ENCODE results near the gene ZNF576.

ZNF576 gene

DNA sequence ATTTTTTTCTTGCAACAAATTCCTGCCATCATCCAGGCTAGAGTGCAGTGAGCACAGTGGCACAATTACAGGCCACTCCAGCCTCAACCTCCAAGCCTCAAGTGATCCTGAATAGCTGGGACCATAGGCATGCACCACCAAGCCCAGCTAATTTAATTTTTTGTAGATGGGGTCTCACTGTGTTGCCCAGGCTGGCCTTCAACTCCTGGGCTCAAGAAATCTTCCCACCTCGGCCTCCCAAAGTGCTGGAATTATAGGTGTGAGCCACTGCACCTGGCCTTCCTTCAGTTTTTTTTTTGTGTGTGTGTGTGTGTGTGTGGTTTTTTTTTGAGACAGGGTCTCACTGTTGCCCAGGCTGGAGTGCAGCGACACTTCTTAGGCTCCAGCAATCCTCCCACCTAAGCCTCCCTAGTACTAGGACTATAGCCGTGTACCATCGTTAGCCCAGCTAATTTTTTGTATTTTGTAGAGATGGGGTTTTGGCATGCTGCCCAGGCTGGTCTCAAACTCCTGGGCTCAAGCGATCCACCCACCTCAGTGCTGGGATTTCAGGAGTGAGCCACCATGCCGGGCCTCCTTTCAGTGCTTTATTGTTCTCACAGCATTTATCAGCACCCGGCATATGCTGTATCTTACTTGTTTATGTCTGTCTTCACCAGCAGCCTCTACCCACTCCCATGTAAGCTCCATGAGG lies 9.6 kb downstream of the ZNF576 start:
- TF ChIP-seq, protein P1, sequence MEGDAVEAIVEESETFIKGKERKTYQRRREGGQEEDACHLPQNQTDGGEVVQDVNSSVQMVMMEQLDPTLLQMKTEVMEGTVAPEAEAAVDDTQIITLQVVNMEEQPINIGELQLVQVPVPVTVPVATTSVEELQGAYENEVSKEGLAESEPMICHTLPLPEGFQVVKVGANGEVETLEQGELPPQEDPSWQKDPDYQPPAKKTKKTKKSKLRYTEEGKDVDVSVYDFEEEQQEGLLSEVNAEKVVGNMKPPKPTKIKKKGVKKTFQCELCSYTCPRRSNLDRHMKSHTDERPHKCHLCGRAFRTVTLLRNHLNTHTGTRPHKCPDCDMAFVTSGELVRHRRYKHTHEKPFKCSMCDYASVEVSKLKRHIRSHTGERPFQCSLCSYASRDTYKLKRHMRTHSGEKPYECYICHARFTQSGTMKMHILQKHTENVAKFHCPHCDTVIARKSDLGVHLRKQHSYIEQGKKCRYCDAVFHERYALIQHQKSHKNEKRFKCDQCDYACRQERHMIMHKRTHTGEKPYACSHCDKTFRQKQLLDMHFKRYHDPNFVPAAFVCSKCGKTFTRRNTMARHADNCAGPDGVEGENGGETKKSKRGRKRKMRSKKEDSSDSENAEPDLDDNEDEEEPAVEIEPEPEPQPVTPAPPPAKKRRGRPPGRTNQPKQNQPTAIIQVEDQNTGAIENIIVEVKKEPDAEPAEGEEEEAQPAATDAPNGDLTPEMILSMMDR (conservative IDR thresholded peaks at IDR 0.05; ENCODE audit: low read depth, low read length), result no peak
- no peak for DNase-seq (ENCODE audit: low read depth)
- no peak overlapping the region for H3K4me3 ChIP-seq (ENCODE audit: low read depth, low read length)

DNA sequence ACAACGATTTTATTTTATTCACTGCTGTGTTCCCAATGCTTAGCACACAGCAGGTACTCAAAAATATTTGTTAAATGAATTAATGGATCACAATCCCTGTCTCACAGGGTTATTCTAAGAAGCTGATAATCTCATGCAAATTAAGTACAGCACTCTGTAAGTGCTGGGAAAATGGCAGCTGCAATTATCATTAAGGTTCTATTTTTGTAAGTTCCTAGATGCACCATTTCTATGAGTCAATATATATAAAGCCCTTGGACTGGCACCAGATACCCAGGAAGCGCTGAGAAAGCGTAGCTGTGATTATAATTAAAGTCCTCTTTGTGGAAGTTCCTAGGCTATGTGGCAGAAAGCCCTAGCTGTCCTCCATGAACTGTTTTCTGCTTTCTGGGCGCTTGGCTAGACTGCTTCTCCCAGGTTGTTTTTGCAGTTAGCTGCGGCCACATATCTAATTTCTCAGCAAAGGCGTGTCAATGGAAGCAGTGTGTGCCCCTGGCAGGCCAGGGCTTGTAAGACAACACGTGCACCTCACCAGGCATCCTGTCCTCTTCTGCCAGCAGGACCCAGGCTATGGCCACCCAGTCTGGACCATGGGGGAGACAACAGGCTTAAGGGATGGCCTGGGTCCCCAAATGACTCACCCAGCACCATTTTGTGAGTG lies 10.3 kb downstream of the ZNF576 start:
- DNase-seq (ENCODE audit: low read depth), result no peak
- no peak overlapping the region for H3K4me3 ChIP-seq (ENCODE audit: low read depth, low read length)

DNA sequence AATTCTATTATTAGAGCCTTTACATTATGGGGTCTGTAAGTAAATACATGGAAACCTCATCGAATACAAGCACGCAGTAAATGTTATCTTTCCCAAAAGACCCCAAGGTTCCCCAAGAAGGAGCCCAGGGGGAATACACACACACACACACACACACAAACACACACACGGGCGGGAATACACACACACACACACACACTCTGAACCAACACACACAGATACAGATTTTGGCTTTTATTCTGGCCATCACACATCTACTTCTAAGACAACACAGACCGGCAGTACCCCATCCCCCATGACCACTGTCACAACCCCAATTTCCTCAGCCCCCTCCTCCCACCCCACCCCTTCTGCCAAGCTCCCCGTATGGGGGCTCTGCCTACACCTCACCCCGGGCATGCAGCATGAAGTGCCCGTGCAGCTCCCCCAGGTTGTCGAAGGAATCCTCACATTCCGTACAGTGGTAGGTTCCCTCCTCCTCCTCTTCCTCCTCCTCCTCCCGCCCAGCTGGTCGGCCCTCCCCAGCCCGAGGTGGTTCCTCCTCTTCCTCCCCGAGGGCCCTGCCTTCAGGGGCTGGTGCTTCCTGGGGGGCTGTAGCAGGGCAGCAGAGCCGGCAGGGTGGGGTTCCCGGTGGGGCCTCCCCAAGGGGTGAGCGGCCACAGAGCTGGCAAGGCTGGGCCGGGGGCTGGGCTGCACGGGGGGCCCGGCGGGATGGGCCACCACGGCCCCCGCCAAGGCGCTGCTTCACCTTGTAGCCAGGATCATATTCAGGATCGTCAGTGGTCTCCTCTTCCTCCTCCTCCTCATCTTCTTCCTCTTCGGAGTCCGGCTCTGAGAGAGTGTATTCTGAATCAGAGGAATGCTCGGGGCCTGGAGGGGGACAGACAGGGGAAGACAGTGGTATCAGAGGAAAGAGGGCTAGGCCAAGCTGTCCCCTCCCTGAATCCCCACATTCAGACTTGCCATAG lies 11.1 kb downstream of the ZNF576 start:
- DNase-seq (ENCODE audit: low read depth), result no peak

More for the DNA sequence above, 10.3 kb downstream of the ZNF576 start:
- TF ChIP-seq, protein P1 (conservative IDR thresholded peaks at IDR 0.05; ENCODE audit: low read depth, low read length), result no peak

DNA sequence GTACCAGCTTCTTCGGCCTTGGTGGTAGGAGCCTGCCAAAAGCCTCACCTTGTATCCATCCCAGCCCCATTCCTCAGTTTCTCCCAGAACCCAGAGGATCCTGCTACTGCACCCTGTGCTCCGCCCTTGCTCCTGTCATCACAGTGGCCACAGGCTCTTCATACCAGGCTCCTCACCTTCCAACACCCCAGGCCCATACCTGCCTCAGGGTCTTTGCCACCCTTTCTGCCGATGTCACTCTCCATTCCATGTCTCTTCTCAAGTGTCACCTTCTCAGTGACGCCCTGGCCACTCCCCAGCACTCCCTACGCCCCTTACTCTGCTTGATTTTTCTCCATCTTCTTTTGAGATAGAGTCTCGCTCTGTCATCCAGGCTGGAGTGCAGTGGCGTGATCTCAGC lies 13.5 kb downstream of the ZNF576 start:
- no peak for DNase-seq (ENCODE audit: low read depth)
- TF ChIP-seq, protein P1 (conservative IDR thresholded peaks at IDR 0.05; ENCODE audit: low read depth, low read length), result no peak
- no peak overlapping the region for H3K4me3 ChIP-seq (ENCODE audit: low read depth, low read length)

More for the DNA sequence above, 11.1 kb downstream of the ZNF576 start:
- TF ChIP-seq, protein P1 (conservative IDR thresholded peaks at IDR 0.05; ENCODE audit: low read depth, low read length), result no peak
- no peak overlapping the region for H3K4me3 ChIP-seq (ENCODE audit: low read depth, low read length)

DNA sequence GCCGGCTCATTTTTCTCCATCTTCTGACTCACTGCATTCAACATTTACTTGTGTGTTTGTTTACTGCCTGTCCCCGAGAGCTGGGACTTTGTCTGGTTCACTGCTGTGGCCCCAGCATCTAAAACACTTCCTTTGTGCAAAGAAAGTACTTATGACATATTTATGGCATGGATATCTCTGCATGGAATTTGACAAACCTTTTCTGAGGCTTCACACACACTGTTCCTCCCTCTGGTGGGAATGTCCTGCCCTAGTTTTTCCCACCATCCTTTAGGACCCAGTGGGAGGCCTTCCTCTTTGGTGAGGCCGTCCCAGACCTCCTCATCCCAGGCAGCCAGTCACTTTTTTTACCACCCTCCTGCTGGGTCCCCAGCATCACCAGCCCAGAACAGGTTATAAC lies 14.1 kb downstream of the ZNF576 start:
- TF ChIP-seq, protein P1 (conservative IDR thresholded peaks at IDR 0.05; ENCODE audit: low read depth, low read length), result peak; percentile 5
- DNase-seq (ENCODE audit: low read depth), result peak; percentile 62
- no peak overlapping the region for H3K4me3 ChIP-seq (ENCODE audit: low read depth, low read length)

DNA sequence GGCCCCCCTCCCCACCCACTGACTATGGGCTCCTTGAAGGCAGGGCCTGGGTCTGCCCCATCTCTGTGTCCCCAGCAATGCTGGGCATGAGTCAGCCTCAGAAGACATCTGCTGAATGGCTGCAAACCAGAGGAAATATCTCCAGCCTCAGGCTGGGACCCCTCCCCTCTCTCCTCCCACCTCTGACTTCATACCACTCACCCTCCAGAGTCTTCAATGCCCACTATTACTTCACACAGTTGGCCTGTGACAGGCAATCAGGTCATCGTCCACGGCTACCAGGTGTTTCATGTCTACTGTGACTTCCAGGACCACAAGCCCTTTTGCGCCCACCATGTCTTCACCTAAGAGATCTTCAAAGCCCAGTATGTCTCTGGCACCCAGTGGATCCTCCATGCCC lies 15.4 kb downstream of the ZNF576 start, which contains the start of gene SRRM5:
TSS of gene SRRM5 (plus strand) at position 301 of the 400 bp plus-strand sequence. CDS start at position 335, 34 bp downstream.
- TF ChIP-seq, protein P1 (conservative IDR thresholded peaks at IDR 0.05; ENCODE audit: low read depth, low read length), result no peak
- no peak for DNase-seq (ENCODE audit: low read depth)
- H3K4me3 ChIP-seq (ENCODE audit: low read depth, low read length), result no peak within 1 kb of the TSS

Data from choroid plexus epithelial cell (primary cell).